Stimulated activated CD4-positive, alpha-beta T cell treated with anti-CD3 and anti-CD28 coated beads, TNF-alpha, amount 100 ng/mL, for 24 hours (primary cell): ENCODE data around the gene SRPX2.
"Not testable (repeated sequence)": the region's sequence is repeated elsewhere in the genome, so short reads cannot be mapped to it uniquely, and the experiment has no call there.

Experiments
- DNase-seq, 3 experiments: peaks; one replicate each; pipeline ENCODE4 v3.0.0-alpha.2; 2020; ENCODE audit warnings: low read depth in 3 of 3

The SRPX2 gene

DNA sequence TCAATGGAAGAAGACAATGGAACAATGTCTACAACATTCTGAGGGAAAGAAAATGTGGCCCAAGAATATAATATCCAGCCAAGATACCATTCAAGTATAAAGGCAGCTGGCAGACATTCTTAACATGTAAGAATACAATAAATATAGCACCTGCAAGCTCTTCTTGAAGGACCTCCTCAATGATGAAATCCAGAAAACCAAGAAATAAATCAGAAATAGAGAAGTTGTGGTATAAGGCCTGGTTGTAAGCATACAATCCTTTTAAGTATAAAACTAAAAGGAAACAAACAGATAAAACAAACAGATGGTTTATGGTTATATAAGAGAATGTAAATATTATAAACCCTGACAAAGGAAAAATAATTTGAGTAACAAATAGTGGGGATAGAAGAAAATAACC lies 54.6 kb downstream of the SRPX2 start:
- no peak for DNase-seq

DNA sequence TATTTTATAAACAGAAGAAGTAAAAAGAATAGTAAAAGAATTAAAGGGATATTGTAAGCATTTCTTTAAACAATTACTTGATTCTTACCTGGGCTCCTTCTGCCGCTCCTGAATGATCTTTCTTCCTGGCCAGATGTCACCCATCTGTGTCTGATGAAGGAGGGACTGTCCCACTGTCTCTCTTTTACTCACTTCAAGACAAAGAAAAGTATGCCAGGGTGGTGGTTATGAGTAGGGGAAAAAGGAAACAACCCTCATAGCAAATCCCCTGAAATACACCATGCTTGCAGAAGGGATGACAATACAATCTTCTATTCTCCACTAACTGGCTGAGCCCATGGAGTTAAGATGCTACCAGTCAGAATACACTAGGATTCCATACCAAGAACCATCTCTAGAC lies 56.8 kb downstream of the SRPX2 start:
- DNase-seq, result no peak

DNA sequence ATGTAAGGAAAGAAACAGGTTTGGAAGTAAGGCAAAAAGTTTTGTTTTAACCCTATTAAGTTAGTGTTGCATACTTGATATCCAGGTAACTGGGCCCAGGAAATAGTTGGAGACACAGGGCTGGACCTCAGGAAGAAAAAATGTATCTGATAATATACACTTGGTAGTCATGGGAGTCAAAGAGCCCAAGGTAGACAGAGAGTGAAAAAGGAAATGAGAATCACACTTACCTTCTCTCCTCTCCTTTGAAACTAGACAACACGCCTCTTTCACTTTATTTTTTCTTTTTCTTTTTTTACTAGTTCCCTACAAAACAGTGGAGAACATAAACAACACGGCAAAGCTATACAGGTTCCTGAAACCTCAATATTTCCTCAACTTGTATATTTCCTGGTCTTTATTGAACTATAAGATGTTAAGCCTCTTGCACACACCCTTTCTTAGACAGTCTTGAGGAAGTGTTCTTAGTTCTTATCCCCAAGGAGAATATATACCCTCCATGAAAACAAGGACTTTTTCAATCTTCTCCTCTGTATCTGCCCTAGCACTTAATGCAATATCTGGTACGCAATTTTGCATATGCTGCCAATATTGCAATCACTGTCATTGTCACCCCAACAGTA lies 60.7 kb downstream of the SRPX2 start:
- DNase-seq, result no peak

DNA sequence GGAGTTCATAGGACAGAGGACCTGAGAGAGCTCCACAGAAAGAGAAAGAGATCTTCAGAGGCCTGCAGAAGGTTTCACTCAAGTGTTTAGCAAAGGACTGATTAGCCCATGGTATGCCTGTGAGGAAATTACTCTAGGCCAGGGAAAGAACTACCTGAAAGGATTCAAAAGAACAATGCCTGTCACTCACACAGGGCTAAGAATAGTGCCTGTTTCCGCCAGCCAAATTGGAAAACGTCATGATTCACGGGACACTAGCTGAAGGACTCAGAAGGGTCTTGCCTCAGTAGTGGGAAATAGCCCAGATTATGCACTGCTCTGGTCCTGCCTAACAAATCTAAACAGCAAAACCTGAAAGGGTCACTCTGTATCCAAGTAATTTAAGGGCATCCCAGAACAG lies 66.8 kb downstream of the SRPX2 start:
- DNase-seq, result no peak

- DNase-seq, result no peak
Observed at GRCh38 chrX:100717363-100717762, 73.4 kb downstream of the SRPX2 start.

- DNase-seq, result no peak
Observed at GRCh38 chrX:100719139-100719538, 75.1 kb downstream of the SRPX2 start.

DNA sequence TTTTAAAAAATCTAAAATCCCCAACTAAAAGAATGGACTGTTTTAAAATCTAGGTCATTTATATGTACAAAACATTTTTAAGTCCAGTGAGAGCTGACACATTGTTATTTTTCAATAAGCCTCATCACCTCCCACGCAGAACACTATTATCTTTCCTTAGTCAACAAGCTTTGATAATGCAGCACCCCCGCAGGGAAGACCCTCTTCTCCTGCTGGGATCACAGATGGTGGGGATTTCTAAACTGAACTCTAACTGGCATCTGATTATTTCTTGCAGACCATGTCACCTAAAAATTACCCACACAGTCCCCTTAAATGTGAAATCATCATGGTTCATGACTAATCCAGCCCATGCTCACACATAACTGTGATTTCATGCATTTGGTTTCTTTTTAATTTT lies 76.3 kb downstream of the SRPX2 start:
- no peak for DNase-seq

DNA sequence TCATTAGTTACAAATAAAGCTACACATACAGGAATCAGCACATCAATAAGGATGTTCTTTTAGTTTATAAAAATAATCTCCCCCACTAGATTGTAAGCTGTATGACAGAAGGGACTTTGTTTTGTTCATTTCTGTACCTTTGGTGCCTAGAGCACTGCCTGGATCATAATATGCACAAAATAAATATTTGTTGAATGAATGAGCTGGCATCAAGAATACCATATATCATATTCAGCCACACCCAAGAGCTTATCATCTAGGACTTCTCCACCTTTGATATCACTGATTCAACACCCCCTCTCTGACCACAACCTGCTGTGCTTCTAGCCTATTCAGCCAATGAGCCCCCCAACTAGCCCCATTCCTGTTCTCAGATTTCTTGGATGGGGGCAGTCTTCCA lies 77.3 kb downstream of the SRPX2 start:
- no peak for DNase-seq

DNA sequence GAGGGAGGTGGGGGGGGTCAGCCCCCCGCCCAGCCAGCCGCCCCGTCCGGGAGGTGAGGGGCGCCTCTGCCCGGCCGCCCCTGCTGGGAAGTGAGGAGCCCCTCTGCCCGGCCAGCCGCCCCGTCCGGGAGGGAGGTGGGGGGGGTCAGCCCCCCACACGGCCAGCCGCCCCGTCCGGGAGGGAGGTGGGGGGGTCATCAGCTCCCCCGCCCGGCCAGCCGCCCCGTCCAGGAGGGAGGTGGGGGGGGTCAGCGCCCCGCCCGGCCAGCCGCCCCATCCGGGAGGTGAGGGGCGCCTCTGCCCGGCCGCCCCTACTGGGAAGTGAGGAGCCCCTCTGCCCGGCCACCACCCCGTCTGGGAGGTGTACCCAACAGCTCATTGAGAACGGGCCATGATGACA lies 80.0 kb downstream of the SRPX2 start:
- not testable (repeated sequence) for DNase-seq
